ENCODE results near the gene GAGE13.
"Not testable (repeated sequence)": the region's sequence is repeated elsewhere in the genome, so short reads cannot be mapped to it uniquely, and the experiment has no call there.

The GAGE13 gene, protein sequence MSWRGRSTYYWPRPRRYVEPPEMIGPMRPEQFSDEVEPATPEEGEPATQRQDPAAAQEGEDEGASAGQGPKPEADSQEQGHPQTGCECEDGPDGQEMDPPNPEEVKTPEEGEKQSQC

GRCh38 chrX:49331282-49331681 lies at the start of gene GAGE13:
Gene GAGE13, plus strand, starts transcription at chrX:49331582. Its CDS starts 1,156 bp downstream, at chrX:49332738.
- not testable (repeated sequence) for DNase-seq (ENCODE audit: low read depth in 4 of 4, low spot score in 1 of 4)

DNA sequence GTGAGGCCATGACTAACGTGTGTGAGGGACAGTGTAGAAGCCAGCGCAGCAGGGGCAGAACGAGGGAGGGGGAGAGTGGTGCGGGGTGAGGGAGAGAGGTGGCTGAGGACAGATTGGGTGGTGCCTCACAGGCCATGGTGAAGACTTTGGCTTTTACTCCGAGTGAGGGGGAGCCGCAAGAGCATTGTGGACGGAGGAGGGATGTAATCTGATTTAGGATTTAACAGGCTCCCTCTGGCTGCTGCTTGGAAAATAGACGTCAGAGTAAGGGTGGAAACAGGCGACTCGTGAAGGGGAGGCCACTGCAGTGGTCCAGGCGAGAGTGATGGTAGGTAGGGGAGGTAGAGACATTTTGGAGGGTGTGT lies 48.8 kb upstream of the GAGE13 start:
- no peak for DNase-seq (ENCODE audit: low read depth in 4 of 4, low spot score in 1 of 4)

DNA sequence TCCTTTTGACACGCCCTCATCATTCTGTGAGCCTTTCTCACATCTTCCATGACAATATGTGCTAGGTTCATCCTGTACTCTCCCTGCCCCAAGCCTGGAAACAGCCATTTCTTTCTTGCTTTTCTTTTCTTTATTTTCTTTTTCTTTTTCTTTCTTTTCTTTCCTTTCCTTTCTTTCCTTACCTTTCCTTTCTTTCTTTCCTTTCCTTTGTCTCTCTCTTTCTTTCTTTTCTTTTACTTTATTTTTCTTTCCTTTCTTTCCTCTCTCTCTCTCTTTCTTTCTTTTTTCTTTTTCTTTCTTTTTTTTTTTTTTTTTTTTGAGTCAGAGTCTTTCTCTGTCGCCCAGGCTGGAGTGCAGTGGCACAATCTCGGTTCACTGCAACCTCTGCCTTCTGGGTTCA lies 47.2 kb upstream of the GAGE13 start:
- no peak for DNase-seq (ENCODE audit: low read depth in 4 of 4, low spot score in 1 of 4)

DNA sequence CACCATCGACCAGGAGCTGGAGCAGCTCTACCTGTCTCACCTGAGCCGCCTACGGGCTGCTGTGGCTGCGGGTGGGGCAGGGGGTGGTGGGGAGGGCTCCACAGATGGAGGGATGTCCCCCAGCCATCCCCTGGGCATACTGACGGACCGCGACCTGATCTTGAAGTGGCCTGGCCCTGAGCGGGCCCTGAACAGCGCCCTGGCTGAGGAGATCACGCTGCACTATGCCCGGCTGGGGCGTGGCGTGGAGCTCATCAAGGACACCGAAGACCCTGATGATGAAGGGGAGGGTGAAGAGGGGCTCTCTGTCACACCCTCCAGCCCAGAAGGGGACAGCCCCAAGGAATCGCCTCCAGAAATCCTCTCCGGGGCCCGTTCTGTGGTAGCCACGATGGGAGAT lies 45.2 kb upstream of the GAGE13 start:
- DNase-seq (ENCODE audit: low read depth in 4 of 4, low spot score in 1 of 4), result no peak

- no peak for DNase-seq (ENCODE audit: low read depth in 4 of 4, low spot score in 1 of 4)
Measured at GRCh38 chrX:49286581-49286980, 44.8 kb upstream of the GAGE13 start.

- no peak for DNase-seq (ENCODE audit: low read depth in 4 of 4, low spot score in 1 of 4)
Measured at GRCh38 chrX:49287665-49288064, 43.7 kb upstream of the GAGE13 start.

DNA sequence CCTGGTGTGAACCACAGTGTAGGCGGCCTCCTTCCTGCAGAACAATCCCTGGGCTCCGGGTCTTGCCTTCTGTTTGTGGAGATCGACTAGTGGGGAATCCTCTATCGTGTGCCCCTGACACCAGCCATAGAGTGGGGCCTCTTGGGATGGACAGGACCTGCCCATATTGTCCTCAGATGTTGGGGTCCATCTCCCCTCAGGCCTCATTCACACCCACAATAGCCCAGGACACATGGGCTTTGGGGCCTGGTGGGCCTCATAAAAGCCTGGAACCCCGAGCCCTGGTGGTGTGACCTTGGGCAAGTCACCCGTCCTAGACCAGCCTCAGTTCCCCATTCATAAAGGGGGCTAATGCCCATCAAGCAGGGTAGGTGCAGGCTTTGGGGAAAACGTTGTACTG lies 41.2 kb upstream of the GAGE13 start:
- DNase-seq (ENCODE audit: low read depth in 4 of 4, low spot score in 1 of 4), result no peak

DNA sequence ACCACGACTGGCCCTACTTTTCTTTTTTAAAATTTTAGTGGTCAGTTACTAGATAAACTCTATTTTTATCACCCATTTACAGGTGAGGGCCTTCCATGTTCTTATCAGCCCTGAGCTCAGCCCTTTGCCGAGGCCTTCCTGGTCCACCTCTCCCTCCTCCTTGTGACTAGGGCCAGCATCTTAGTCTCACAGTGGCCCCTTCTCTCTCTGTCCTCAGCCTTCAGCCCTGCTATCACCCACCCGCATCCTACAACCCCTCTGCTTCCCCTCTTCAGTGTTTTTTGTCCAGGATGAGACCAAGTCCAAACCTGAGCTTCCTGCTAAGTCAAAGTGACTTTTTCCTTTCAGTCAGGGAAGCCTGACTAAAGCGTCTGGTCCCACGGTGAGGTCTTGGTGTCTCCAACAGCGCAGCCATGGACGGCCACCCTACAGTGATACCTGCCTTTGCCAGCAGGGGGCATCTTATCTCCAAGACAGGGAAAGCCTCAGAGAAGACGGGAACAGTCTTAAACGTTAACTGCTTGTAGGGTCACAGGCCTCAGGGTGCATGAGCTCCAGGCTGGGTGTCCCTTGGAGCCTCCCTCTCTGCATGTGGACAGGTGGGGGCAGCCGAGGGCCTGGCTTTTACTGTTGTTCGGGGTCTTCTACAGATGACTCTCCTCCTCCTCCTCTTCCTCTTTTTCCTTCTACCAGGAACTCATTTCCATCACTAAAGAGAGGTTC lies 39.6 kb upstream of the GAGE13 start:
- DNase-seq (ENCODE audit: low read depth in 4 of 4, low spot score in 1 of 4), result peak; percentile 44 to 55 (median 48)

GRCh38 chrX:49292400-49293362 lies 38.7 kb upstream of the GAGE13 start:
- DNase-seq (ENCODE audit: low read depth in 4 of 4, low spot score in 1 of 4), result no peak

DNA sequence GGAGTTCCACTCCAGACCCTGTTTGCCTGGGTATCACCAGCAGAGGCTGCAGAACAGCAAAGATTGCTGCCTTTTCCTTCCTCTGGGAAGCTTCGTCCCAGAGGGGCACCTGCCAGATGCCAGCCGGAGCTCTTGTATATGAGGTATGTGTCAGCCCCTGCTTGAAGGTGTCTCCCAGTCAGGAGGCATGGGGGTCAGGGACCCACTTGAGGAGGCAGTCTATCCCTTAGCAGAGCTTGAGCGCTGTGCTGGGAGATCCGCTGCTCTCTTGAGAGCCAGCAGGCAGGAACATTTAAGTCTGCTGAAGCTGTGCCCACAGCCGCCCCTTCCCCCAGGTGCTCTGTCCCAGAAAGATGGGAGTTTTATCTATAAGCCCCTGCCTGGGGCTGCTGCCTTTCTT lies 32.1 kb upstream of the GAGE13 start:
- DNase-seq (ENCODE audit: low read depth in 4 of 4, low spot score in 1 of 4), result not testable (repeated sequence)

DNA sequence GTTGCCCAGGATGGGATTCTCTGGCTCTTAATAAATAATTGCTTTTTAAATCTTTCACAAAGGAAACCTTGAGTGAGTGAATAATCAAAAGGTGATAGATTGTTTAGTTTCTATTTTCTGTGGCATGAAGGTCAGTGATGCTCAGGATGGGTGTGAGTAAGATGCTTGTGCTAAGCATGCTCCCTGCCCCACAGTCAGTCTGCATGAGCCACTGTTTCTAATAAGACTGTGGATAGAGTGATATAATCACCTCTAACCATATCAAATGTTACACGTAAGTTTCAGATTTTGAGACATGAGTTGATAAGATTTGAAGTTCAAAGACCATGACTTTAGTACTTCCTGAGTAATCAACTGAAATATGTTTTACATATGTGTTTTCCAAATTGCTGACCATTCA lies 30.7 kb upstream of the GAGE13 start:
- DNase-seq (ENCODE audit: low read depth in 4 of 4, low spot score in 1 of 4), result no peak

GRCh38 chrX:49303346-49303745 lies 28.0 kb upstream of the GAGE13 start, which contains the start of gene GAGE10:
Gene GAGE10, plus strand, starts transcription at chrX:49303646. Its CDS starts 1,214 bp downstream, at chrX:49304860.
- no peak for DNase-seq (ENCODE audit: low read depth in 4 of 4, low spot score in 1 of 4)

- not testable (repeated sequence) for DNase-seq (ENCODE audit: low read depth in 4 of 4, low spot score in 1 of 4)
Measured at GRCh38 chrX:49307775-49308174, 23.6 kb upstream of the GAGE13 start.

DNA sequence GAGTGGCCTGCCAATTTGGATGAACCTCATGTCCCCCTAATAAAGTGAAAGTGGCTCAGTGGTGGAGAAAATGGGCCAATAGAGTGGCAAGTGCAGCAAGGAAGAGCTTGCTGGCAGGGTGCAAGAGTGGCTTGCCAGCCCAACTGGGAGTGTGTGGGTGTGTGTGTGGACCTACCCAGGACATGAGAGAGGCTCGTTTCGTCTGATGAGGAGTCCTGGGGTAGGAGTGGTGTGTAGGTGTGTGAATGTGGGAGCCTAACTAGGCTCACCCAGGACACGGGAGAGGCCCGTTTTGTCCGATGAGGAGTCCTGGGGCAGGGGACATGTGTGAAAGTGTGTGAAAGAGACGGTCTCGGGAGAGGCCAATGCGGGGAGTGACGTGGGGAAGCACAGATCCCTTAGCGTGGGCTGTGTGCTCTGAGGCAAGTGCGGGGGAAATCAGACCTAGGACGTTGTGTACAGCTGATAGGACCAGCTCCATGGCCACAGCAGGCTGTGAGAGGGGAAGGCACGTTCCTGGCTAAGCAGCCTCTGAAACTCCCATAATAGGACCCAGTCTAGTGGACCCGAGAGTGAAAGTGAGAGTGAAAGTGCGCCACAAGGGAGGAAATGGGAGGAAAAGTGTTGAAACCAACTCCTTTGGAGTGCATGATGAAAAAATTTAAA lies 22.6 kb upstream of the GAGE13 start:
- DNase-seq (ENCODE audit: low read depth in 4 of 4, low spot score in 1 of 4), result no peak

GRCh38 chrX:49309401-49309981 lies 21.9 kb upstream of the GAGE13 start:
- no peak for DNase-seq (ENCODE audit: low read depth in 4 of 4, low spot score in 1 of 4)

DNA sequence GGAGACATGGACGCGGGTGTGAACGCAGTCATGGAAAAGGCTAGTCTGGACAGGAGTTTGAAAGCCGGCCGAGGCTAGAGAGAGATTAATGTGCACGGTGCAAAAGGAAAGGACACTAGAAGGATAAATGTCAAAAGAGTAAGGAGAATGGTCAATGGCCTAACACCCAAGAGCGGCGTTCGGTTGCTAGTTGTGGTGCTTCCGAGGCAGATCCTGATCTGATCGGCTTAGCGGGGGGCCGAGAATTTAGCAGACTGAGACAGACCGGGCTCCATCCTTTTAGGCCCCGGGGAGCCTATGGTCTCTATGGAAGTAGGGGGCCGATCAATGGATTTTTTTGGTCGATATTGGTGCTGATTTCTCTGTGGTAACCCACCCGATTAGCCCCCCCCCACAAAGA lies 21.0 kb upstream of the GAGE13 start:
- DNase-seq (ENCODE audit: low read depth in 4 of 4, low spot score in 1 of 4), result no peak

DNA sequence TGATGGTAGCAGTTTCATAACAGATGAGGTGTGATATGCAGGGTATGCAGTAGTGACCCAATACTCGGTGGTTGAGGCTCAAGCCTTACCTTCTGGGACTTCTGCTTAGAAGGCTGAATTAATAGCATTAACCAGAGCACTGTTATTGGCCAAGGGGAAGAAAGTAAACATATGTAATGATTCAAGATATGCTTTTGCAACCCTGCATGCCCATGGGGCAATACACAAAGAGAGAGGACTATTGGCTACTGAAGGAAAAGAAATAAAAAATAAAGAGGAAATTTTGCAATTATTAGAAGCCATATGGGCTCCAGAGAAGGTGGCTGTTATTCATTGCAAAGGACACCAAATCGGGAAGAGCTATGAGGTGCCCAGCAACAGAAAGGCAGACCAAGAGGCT lies 19.2 kb upstream of the GAGE13 start:
- DNase-seq (ENCODE audit: low read depth in 4 of 4, low spot score in 1 of 4), result no peak

DNA sequence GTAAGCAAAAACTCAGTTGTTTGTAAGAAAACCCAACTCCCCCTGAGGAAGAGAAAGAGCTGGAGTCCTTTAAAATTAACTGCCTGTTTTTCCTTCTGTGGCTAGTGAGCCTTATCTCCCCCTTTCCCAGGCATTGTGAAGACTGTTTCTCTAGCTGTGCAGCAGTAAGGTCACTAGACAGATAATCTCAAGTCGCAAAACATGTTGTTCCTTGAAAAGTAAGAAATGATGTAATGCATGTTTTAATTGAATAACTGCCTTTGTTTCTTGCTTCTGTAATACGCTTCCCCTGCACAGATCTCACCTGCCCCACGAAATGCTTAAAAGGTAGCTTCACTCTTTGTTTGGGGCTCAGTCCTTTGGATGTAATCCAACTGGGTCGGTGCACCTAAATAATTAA lies 15.3 kb upstream of the GAGE13 start:
- DNase-seq (ENCODE audit: low read depth in 4 of 4, low spot score in 1 of 4), result no peak

DNA sequence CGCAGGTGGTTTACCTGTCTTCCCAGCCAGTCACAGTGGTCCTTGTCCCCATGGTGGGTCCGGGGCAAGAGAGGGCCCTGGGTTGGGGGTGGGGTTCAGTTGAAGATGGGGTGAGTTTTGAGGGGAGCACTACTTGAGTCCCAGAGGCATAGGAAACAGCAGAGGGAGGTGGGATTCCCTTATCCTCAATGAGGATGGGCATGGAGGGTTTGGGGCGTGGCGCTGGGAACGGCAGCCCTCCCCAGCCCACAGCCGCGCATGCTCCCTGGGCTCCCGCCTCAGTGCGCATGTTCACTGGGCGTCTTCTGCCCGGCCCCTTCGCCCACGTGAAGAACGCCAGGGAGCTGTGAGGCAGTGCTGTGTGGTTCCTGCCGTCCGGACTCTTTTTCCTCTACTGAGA lies 9.6 kb upstream of the GAGE13 start, which contains the start of gene GAGE12J:
TSS of gene GAGE12J (plus strand) at position 301 of the 400 bp plus-strand sequence. CDS start 1,157 bp downstream, outside the sequence.
- DNase-seq (ENCODE audit: low read depth in 4 of 4, low spot score in 1 of 4), result not testable (repeated sequence)

DNA sequence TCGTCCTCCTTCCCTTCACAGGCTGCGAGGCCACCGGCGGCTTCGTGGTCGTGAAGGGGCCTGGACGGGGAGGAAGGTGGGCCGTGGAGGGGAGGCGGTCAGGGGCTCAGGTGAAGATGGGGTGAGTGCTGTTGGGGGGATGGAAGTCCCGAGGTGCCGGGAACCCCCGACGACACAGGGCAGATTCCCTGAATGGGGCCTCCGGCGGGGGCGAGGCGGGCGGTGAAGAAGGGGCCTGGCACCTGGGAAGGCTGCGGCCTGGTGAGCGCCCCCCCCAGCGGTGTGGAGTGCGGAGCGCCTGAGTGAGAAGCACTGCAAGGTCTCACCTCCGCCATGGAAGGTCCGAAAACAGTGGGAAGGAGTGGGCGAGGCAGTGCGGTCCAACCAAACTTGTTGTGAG lies 9.1 kb upstream of the GAGE13 start:
- DNase-seq (ENCODE audit: low read depth in 4 of 4, low spot score in 1 of 4), result not testable (repeated sequence)

DNA sequence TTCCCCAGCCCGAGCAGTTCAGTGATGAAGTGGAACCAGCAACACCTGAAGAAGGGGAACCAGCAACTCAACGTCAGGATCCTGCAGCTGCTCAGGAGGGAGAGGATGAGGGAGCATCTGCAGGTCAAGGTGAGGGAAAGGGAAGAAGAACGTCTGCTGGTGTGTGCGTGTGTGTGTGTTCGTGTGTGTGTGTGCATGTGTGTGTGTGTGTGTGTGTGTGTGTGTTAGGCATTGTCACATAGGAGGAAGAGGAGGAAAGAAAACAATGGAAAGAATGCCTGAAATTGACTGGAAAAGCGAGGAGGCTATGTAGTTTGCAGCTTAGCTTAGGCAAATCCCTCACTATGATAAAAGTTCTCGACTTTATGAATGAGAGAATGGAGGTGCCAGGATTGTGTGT lies 7.6 kb upstream of the GAGE13 start:
- DNase-seq (ENCODE audit: low read depth in 4 of 4, low spot score in 1 of 4), result not testable (repeated sequence)
